PC-3 (cell line): ENCODE results near the gene CCDC136. TPM values are rescaled to one million over a fixed set of nuclear protein-coding genes. Genes with fewer than 3 reads are reported as not detected.

ENCODE experiments used
- ATAC-seq: fragments of 200-7000 bp; cut with Tn5 transposase; 2 replicates; pipeline ENCODE4 v1.9.1; 2020; ENCODE audit warnings: mild to moderate bottlenecking, moderate library complexity
- BruUV-seq: library from RNA; stranded (reverse); fragments of 400-500 nt; replicated peaks from 2 replicates; lab custom pipeline; 2021; lab: Mats Ljungman, UMichigan
- CTCF ChIA-PET: fragments of 300-600 bp; sonication (Branson Sonifier 250); formaldehyde crosslinking; loops from one replicate; lab custom pipeline; 2022; ENCODE audit warnings: antibody characterized with exemption; lab: Charles Lee
- POLR2A ChIA-PET: fragments of 300-600 bp; sonication (Branson Sonifier 250); formaldehyde crosslinking; loops from one replicate; lab custom pipeline; 2022; ENCODE audit warnings: antibody characterized with exemption; ENCODE audit not compliant: unreplicated experiment; lab: Charles Lee
- DNase-seq: peaks from one replicate; pipeline ENCODE4 v3.0.0-alpha.2; 2015
- H2AFZ ChIP-seq: fragments of 300-600 bp; sonication (generic); 2 replicates; pipeline ENCODE4 v1.6.0; 2016; ENCODE audit warnings: antibody characterized with exemption, low read length
- H3F3A ChIP-seq: fragments of 300-600 bp; sonication (generic); one replicate; pipeline ENCODE4 v1.6.0; 2017; ENCODE audit warnings: antibody characterized with exemption, low read length, control low read depth, mild to moderate bottlenecking; ENCODE audit not compliant: unreplicated experiment
- H3K27ac ChIP-seq: fragments of 300-600 bp; sonication (generic); 2 replicates; pipeline ENCODE4 v1.5.1; 2016; ENCODE audit warnings: mild to moderate bottlenecking, low read length
- H3K27me3 ChIP-seq: fragments of 300-600 bp; sonication (generic); 2 replicates; pipeline ENCODE4 v1.6.1; 2016; ENCODE audit warnings: low read length, mixed read lengths
- H3K36me3 ChIP-seq: fragments of 300-600 bp; sonication (generic); 2 replicates; pipeline ENCODE4 v1.6.1; 2016; ENCODE audit warnings: low read depth, mixed run types, low read length, mixed read lengths
- H3K4me1 ChIP-seq: fragments of 300-600 bp; sonication (generic); 2 replicates; pipeline ENCODE4 v1.5.1; 2016; ENCODE audit warnings: low read length; ENCODE audit not compliant: insufficient read depth
- H3K4me2 ChIP-seq: fragments of 300-600 bp; sonication (generic); 2 replicates; pipeline ENCODE4 v1.6.0; 2016; ENCODE audit warnings: low read length
- H3K4me3 ChIP-seq: fragments of 300-600 bp; sonication (generic); 2 replicates; pipeline ENCODE4 v1.5.1; 2016; ENCODE audit warnings: mild to moderate bottlenecking, low read length, mixed read lengths
- H3K79me2 ChIP-seq: fragments of 300-600 bp; sonication (generic); 2 replicates; pipeline ENCODE4 v1.6.1; 2017; ENCODE audit warnings: low read length, mixed read lengths
- H3K9ac ChIP-seq: fragments of 300-600 bp; sonication (generic); 2 replicates; pipeline ENCODE4 v1.6.0; 2016; ENCODE audit warnings: mild to moderate bottlenecking, low read length
- H3K9me2 ChIP-seq: fragments of 300-600 bp; sonication (generic); replicated peaks from 2 replicates; pipeline ENCODE4 v1.6.1; 2016; ENCODE audit warnings: mixed run types, low read length, mixed read lengths
- H3K9me3 ChIP-seq: fragments of 300-600 bp; sonication (generic); 2 replicates; pipeline ENCODE4 v1.6.1; 2016; ENCODE audit warnings: low read length, mixed read lengths
- H4K20me1 ChIP-seq: fragments of 300-600 bp; sonication (generic); 2 replicates; pipeline ENCODE4 v1.6.1; 2016; ENCODE audit warnings: low read length, mixed read lengths
- EZH2 ChIP-seq: fragments of 300-600 bp; sonication (generic); IDR thresholded peaks from one replicate; pipeline ENCODE4 v1.6.1; 2017; ENCODE audit warnings: antibody characterized with exemption, mild to moderate bottlenecking, low read length; ENCODE audit not compliant: unreplicated experiment
- EZH2phosphoT487 ChIP-seq: fragments of 300-600 bp; sonication (generic); IDR thresholded peaks from 2 replicates; pipeline ENCODE4 v1.6.1; 2018; ENCODE audit warnings: mild to moderate bottlenecking, antibody characterized with exemption, low read length, borderline replicate concordance
- intact Hi-C: fragments of 100-400 bp; cut with micrococcal nuclease; formaldehyde crosslinking; loops from 2 replicates; pipeline ENCODE4 v1.9.0; 2023
- total RNA-seq: library from RNA; depleted of rRNA; stranded (reverse); fragments of >200 nt; gene quantifications from 2 replicates; pipeline ENCODE4 v1.2.3, GENCODE V29; 2014
- TF ChIP-seq, protein P1 (sequence below): fragments of 300-600 bp; sonication (generic); conservative IDR thresholded peaks from 2 replicates; pipeline ENCODE4 v1.5.1; 2017; ENCODE audit warnings: antibody characterized with exemption, low read depth, mild to moderate bottlenecking, low read length

The CCDC136 gene
- total RNA-seq, 1 experiment from 2014 or later = 10.5 TPM

DNA sequence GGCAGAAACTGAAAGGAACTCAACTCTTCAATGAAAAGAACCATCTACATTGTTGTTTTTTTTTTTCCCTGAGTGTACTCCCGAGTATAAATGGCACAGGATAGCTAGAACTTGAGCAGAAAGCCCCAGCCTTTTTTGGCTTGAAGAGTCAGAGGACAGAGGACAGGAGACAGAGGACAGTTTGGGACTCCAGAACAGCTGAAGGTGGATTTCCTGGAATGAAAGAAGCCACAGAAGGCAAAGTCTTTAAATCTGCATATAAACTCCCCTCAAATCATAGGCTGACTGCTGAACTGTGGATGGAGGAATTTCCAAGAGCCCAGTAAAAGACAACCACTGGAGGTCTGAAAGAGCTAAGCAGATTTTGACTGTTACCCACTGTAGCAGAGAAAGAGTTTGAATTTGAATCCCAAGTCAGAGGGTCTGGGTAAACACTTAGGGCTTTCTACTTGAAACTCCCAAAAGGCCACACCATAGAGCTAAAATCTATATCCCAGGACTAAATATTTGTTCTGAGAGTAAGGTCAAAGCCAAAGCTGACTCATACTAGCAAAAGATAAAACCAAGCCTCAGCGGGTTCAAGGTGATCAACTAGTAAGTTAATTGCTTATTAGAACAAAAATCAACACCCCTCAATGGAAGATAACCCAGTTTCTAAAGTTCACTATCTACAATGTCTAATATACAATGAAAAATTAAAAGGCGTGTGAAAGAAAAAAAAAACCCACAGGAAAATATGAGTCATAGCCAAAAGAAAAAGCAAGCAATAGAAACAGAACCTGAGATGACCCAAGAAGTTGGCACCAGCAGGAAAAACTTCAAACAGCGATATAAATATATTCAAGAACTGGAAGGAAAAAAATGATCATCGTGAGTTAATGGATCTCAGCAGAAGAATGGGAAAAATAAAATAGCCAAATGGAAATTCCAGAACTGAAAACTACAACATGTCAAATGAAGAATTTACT lies 14.3 kb upstream of the CCDC136 start:
- H3K4me2 ChIP-seq = no peak overlapping the region
- no peaks in the 10 kb centered on the region for H4K20me1 ChIP-seq
- no TSS peak for BruUV-seq
- intact Hi-C loops = no loop called here
- ATAC-seq = no peak
- H3K36me3 ChIP-seq = peaks cover 8% of the 10 kb centered on the region; the same call in 1 of the 2 replicates
- TF ChIP-seq EZH2 (no peak), EZH2phosphoT487 (no peak)
- TF ChIP-seq, protein P1, sequence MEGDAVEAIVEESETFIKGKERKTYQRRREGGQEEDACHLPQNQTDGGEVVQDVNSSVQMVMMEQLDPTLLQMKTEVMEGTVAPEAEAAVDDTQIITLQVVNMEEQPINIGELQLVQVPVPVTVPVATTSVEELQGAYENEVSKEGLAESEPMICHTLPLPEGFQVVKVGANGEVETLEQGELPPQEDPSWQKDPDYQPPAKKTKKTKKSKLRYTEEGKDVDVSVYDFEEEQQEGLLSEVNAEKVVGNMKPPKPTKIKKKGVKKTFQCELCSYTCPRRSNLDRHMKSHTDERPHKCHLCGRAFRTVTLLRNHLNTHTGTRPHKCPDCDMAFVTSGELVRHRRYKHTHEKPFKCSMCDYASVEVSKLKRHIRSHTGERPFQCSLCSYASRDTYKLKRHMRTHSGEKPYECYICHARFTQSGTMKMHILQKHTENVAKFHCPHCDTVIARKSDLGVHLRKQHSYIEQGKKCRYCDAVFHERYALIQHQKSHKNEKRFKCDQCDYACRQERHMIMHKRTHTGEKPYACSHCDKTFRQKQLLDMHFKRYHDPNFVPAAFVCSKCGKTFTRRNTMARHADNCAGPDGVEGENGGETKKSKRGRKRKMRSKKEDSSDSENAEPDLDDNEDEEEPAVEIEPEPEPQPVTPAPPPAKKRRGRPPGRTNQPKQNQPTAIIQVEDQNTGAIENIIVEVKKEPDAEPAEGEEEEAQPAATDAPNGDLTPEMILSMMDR = no peak
- H3K4me3 ChIP-seq = no peak overlapping the region
- POLR2A ChIA-PET = no interaction called here
- CTCF ChIA-PET = no interaction called here
- no peaks in the 10 kb centered on the region for H3K79me2 ChIP-seq
- no peaks in the 10 kb centered on the region for H3K4me1 ChIP-seq
- H2AFZ ChIP-seq = no peak overlapping the region
- DNase-seq = no peak
- no peak overlapping the region for H3K27ac ChIP-seq
- H3K27me3 ChIP-seq = no peaks in the 10 kb centered on the region
- H3K9me3 ChIP-seq = no peaks in the 10 kb centered on the region
- no peak overlapping the region for H3K9ac ChIP-seq
- no peaks in the 10 kb centered on the region for H3F3A ChIP-seq
- H3K9me2 ChIP-seq = no peaks in the 10 kb centered on the region

DNA sequence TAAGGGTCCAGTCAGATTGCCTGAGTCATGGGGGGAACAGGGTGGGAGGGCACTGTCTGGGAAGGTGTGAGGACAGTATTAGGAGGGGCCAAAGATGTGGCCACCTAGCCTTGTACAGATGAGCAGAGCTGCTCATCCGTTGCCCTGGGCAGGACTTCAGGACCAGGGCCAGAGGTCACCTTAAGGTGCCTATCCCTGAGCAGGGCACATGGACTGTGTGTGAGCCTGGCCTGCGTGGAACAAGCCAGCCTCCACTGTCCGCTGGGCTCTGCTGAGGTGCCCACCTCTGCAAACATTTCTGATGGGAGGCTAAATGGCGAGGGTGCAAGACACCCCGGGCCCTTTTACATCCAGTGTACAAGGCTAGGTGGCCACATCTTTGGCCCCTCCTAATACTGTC lies 12.8 kb upstream of the CCDC136 start:
- Histone ChIP-seq H3F3A (no peaks in the 10 kb centered on the region), H3K9me2 (no peaks in the 10 kb centered on the region), H4K20me1 (no peaks in the 10 kb centered on the region), H3K27me3 (no peaks in the 10 kb centered on the region), H3K27ac (no peak overlapping the region), H3K4me1 (no peaks in the 10 kb centered on the region), H3K79me2 (no peaks in the 10 kb centered on the region), H3K9me3 (no peaks in the 10 kb centered on the region), H3K9ac (no peak overlapping the region), H3K4me2 (no peak overlapping the region), H3K36me3 (no peaks in the 10 kb centered on the region), H2AFZ (no peak overlapping the region), H3K4me3 (no peak overlapping the region)
- intact Hi-C loops = no loop called here
- ATAC-seq = no peak
- ChIA-PET CTCF (interaction anchor here (0.6 kb wide), 1 partner anchor 84 kb away, joined by 3 read pairs; the partner anchor contains the start of gene ATP6V1F), POLR2A (no interaction called here)
- BruUV-seq = no TSS peak
- TF ChIP-seq EZH2phosphoT487 = no peak
- TF ChIP-seq, protein P1 = no peak
- no peak for DNase-seq

DNA sequence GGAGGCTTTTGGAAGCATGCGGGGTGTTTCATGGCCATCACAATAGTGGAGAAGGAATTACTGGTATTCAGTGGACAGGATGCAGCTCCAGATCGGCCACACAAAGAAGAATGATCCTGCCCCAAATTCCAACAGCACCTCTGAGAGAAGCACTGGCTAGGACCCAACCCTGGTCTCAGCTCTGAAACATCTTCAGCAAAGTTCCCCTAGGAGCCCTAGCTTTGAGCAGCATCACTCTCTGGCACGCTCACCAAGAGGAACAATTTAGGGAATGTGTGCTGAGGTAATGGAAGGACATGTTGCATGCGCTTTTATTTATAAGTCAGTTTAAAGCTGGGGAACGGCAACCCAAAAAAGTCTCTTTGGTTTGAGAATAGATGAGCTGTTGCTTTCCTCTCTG lies 10.6 kb upstream of the CCDC136 start:
- no peaks in the 10 kb centered on the region for H3K9me3 ChIP-seq
- POLR2A ChIA-PET = no interaction called here
- no peaks in the 10 kb centered on the region for H4K20me1 ChIP-seq
- no peaks in the 10 kb centered on the region for H3K27me3 ChIP-seq
- H3K27ac ChIP-seq = no peak overlapping the region
- H3K79me2 ChIP-seq = no peaks in the 10 kb centered on the region
- no peak for TF ChIP-seq EZH2
- TF ChIP-seq EZH2phosphoT487 = no peak
- TF ChIP-seq, protein P1 = no peak
- H3K36me3 ChIP-seq = no peaks in the 10 kb centered on the region
- DNase-seq = no peak
- H3K4me2 ChIP-seq = no peak overlapping the region
- no peak for ATAC-seq
- H3K4me1 ChIP-seq = no peaks in the 10 kb centered on the region
- no peak overlapping the region for H2AFZ ChIP-seq
- BruUV-seq = no TSS peak
- CTCF ChIA-PET = interaction anchor here (0.7 kb wide), 1 partner anchor 79 kb away, joined by 10 read pairs; no protein-coding TSS in a partner anchor
- no peaks in the 10 kb centered on the region for H3K9me2 ChIP-seq
- H3F3A ChIP-seq = no peaks in the 10 kb centered on the region
- H3K9ac ChIP-seq = no peak overlapping the region
- no peak overlapping the region for H3K4me3 ChIP-seq
- intact Hi-C loops = no loop called here
